Cardiac muscle cell (in vitro differentiated cells and primary cell): Measurements from ENCODE around the gene PRRG3. TPM values are rescaled to one million over a fixed set of nuclear protein-coding genes. Genes with fewer than 3 reads are reported as not detected.

Source experiments
- DNase-seq, 2 donors: peaks; one replicate each; pipeline versions ENCODE4 v3.0.0 to v3.0.0-alpha.2; 2010 to 2017; ENCODE audit warnings: low read depth in 1 of 2, low spot score in 1 of 2
- H3K27ac ChIP-seq: fragments of 200-600 bp; sonication (generic); 2 replicates; pipeline ENCODE4 v1.5.1; 2016
- H3K27me3 ChIP-seq: fragments of 200-600 bp; sonication (generic); 2 replicates; pipeline ENCODE4 v1.6.0; 2016; ENCODE audit warnings: control low read depth
- H3K36me3 ChIP-seq: fragments of 200-600 bp; sonication (generic); 2 replicates; pipeline ENCODE4 v1.5.1; 2016; ENCODE audit warnings: control low read depth
- H3K4me1 ChIP-seq: fragments of 200-600 bp; sonication (generic); 2 replicates; pipeline ENCODE4 v1.8.1; 2017; ENCODE audit warnings: low read depth, mild to moderate bottlenecking, mixed run types
- H3K4me3 ChIP-seq: fragments of 200-600 bp; sonication (generic); 2 replicates; pipeline ENCODE4 v1.5.1; 2016; ENCODE audit warnings: mild to moderate bottlenecking
- H3K9me3 ChIP-seq: fragments of 200-600 bp; sonication (generic); 2 replicates; pipeline ENCODE4 v1.5.1; 2017; ENCODE audit warnings: low read depth, mild to moderate bottlenecking, control low read depth
- polyA plus RNA-seq: library from polyadenylated mRNA; unstranded; fragments of >200 nt; fragmentation: Nextera tagmentation; extraction: Ambion mirVana; gene quantifications from 2 replicates; pipeline ENCODE4 v1.2.1, GENCODE V29; 2016
- total RNA-seq: library from RNA; depleted of rRNA; stranded (reverse); fragments of >200 nt; gene quantifications from 2 replicates; pipeline ENCODE4 v1.2.3, GENCODE V29; 2016
- TF ChIP-seq, protein P1 (sequence below): IDR thresholded peaks from 2 replicates; pipeline ENCODE4 v1.5.1; 2012; ENCODE audit warnings: low read depth, mild to moderate bottlenecking, low read length

PRRG3 gene
- total and polyA plus RNA-seq, 2 experiments from 2014 or later = 5.6 to 10.6 TPM

DNA sequence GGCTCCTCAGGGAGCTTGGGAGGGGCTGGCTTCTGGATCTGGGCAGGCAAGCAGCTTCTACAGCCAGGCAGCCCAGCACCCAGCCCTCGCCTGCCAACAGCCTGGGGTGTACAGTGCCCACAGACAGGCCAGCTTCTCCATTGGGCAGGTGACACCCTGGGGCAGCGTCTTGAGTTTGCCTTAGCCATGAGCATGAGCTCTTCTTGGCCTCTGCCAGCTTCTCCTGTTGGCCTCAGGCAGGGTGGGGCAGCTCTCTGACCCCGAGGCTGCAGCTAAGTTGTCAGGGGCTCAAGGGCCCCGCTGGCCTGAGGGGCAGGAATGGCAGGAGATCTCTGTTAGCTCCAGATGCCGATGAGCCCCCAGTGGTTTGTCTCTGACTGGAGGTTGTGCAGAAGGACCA is 31.5 kb downstream of the PRRG3 start:
- TF ChIP-seq, protein P1, sequence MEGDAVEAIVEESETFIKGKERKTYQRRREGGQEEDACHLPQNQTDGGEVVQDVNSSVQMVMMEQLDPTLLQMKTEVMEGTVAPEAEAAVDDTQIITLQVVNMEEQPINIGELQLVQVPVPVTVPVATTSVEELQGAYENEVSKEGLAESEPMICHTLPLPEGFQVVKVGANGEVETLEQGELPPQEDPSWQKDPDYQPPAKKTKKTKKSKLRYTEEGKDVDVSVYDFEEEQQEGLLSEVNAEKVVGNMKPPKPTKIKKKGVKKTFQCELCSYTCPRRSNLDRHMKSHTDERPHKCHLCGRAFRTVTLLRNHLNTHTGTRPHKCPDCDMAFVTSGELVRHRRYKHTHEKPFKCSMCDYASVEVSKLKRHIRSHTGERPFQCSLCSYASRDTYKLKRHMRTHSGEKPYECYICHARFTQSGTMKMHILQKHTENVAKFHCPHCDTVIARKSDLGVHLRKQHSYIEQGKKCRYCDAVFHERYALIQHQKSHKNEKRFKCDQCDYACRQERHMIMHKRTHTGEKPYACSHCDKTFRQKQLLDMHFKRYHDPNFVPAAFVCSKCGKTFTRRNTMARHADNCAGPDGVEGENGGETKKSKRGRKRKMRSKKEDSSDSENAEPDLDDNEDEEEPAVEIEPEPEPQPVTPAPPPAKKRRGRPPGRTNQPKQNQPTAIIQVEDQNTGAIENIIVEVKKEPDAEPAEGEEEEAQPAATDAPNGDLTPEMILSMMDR = no peak
- Histone ChIP-seq H3K4me1 (no peaks in the 10 kb centered on the region), H3K9me3 (no peaks in the 10 kb centered on the region), H3K4me3 (no peak overlapping the region), H3K27me3 (no peaks in the 10 kb centered on the region), H3K36me3 (no peaks in the 10 kb centered on the region), H3K27ac (no peak overlapping the region)
- DNase-seq = no peak

DNA sequence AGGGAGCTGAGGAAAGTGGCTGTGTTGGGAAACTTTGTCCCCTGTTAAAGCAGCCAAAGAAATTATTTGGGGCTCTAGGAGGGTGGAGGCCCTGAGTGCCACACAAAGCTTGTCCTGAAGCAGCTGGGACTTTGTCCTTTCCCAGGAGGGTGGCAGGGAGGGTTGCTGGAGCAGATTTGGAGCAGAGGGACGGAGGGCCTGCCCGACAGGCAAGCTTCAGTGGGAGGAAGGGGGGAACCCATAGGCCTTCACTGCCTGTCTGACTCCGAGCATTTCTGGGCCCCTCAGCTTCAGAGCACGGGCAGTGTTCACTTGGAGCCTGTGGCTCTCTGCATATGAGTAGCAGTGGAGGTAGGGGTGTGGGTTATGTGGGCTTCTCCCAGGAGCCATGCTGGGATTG is 32.1 kb downstream of the PRRG3 start:
- no peaks in the 10 kb centered on the region for H3K9me3 ChIP-seq

DNA sequence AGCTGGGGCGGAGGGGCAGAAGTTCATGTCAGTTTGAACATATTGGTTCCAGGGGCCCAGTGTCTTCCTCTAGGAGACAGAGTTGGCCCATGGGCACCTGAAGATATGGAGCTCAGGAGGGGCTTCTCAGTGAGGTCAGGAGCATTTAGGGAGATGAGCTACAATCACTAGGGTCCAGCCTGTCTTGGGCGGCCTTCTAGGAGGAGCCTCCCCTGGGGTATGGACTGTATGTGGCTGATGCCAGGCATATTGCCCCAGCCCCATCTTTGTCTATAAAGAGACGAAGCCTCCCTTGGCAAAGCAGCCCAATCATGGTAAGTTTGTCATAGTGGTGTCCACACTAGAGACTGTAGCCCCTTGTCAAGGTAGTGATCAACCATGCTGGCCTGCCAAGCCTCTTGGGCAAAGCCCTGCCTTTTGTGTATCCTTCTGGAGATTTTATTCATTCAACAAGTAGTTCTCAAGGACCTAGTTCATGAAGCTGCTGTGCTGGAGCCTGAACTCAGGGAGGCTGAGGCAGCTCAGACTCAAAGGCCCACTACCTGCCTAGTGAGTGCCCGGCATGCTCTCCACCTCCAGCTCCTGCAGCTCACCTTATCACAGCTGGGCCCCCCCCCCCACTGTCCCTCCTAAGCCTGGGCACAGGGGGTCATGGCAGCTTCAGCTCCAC is 33.9 kb downstream of the PRRG3 start:
- no peaks in the 10 kb centered on the region for H3K9me3 ChIP-seq
- no peaks in the 10 kb centered on the region for H3K36me3 ChIP-seq
- TF ChIP-seq, protein P1 = no peak
- H3K27me3 ChIP-seq = no peaks in the 10 kb centered on the region
- H3K27ac ChIP-seq = no peak overlapping the region
- DNase-seq = no peak
- H3K4me1 ChIP-seq = no peaks in the 10 kb centered on the region
- H3K4me3 ChIP-seq = no peak overlapping the region

More for the DNA sequence above, 32.1 kb downstream of the PRRG3 start:
- Histone ChIP-seq H3K27me3 (no peaks in the 10 kb centered on the region), H3K27ac (no peak overlapping the region), H3K4me3 (no peak overlapping the region), H3K4me1 (no peaks in the 10 kb centered on the region), H3K36me3 (no peaks in the 10 kb centered on the region)
- TF ChIP-seq, protein P1 = no peak
- DNase-seq = no peak

DNA sequence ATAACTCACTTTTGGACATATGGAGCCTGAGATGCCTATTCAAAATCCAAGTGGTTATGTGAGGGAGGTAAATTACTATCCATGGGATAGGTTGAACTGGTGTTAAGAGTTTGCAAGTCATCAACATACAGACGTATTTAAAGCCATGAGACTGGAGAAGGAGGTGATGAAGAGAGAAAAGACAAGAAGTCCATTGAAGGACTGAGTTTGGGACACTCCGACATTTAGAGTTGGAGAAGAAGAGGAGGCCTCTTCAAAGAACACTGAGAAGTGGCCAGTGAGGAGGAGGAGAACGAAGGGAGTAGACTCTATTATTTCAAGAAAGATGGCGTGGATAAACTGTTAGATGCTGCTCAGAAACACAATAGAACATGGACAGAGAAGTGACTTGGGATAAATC is 39.2 kb downstream of the PRRG3 start, which contains the start of gene CNGA2:
Gene CNGA2, plus strand, starts transcription at position 301 of the 400 bp plus-strand sequence. CDS start 3,738 bp downstream, outside the sequence.
- Histone ChIP-seq H3K4me3 (no peak within 1 kb of the TSS), H3K9me3 (no peaks in the 10 kb centered on the region), H3K27ac (no peak within 1 kb of the TSS), H3K4me1 (no peaks in the 10 kb centered on the region), H3K36me3 (no peaks in the 10 kb centered on the region), H3K27me3 (no peaks in the 10 kb centered on the region)
- DNase-seq = no peak
- TF ChIP-seq, protein P1 = no peak

DNA sequence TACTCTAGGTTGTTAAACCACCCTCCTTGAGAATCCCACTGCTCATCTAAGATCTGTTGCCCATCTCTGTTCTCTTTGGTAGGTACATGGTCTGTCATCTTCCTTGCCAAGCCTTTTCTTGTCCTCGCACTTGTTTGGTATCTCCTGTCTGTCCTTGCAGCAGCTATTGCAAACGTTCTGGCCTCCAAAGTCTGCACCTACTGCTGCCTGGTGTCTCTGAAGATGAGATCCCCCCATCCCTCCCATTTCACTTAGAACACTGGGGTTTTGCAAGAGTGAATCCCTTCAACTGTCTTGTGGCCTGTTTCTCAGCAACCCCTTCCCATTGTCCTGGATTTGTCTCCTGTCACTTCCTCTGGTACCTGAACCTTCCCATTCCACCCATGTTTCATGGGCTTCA is 40.0 kb downstream of the PRRG3 start:
- no peak overlapping the region for H3K4me3 ChIP-seq
- H3K9me3 ChIP-seq = no peaks in the 10 kb centered on the region
- H3K36me3 ChIP-seq = no peaks in the 10 kb centered on the region
- no peak overlapping the region for H3K27ac ChIP-seq
- TF ChIP-seq, protein P1 = no peak
- H3K4me1 ChIP-seq = no peaks in the 10 kb centered on the region
- DNase-seq = no peak
- no peaks in the 10 kb centered on the region for H3K27me3 ChIP-seq

DNA sequence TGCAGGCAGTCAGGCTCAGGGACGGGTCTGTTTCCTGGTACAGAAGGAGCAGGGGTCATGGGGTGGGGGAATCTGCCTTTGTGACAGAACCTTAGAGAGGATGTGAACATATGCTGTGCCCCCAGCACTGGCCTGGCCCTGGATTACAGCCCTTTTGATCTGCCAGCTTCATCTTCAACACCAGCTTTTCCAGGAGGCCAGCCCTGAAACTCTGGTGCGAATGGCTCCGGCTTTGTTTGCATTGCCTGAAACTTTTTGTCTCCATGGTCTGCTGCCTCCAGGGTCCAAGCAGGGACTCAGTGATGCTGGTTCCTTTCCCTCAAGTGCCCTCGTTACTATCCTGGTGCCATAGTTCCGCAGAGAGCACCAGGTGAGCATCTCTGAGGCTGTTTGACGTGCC is 41.4 kb downstream of the PRRG3 start:
- no peak for DNase-seq
- no peaks in the 10 kb centered on the region for H3K4me1 ChIP-seq
- no peaks in the 10 kb centered on the region for H3K27me3 ChIP-seq
- H3K27ac ChIP-seq = no peak overlapping the region
- H3K9me3 ChIP-seq = no peaks in the 10 kb centered on the region
- TF ChIP-seq, protein P1 = no peak
- no peak overlapping the region for H3K4me3 ChIP-seq
- no peaks in the 10 kb centered on the region for H3K36me3 ChIP-seq
